ENCODE results near the gene ATP1B1. TPM values are rescaled to one million over a fixed set of nuclear protein-coding genes. Genes with fewer than 3 reads are reported as not detected.

Gene ATP1B1
- total and polyA plus RNA-seq, 2 of the 13 experiments (the other 11 are each of a cell fraction or from before 2014, with no cell fraction given) = 134 to 135 TPM

DNA sequence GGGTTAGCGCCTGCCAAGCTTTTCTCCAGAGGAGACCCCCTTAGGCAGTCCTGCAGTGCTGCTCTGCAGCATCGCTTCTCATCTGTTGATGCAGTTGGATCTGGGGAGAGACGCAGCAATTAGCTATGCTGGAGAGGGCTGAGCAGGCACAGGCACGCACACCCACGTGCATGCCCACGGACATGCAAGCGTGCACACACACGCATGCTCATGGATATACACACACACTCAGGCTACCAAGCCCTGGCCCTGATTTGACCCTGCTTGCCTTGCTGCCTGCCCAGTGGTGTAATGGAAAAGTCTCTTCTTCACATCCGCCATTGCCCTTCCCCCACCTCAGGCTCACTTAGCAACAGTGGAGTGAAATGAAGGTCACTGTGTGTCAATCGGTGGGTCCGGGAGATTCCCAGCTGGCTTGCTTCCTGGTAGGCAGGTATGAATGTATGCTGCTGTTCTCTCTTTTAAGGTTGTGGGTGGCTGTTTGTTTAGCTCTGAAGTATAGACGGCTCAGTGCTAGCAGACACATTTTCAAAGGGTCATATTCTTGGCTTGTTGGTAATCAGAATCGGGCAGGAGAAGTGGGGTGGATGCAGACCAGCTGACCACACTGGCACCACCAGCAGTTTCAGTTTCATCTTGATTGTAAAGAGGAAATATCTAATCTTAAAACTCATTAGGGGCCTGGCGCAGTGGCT is 9.5 kb downstream of the ATP1B1 start (continued):
- no peak for TF ChIP-seq DPF2 (CRISPR knock-in tag; IDR thresholded peaks at IDR 0.05; ENCODE audit: borderline replicate concordance, low read depth)
- TF ChIP-seq RXRB (CRISPR knock-in tag; IDR thresholded peaks at IDR 0.05; ENCODE audit: borderline replicate concordance) = peak; percentile 93
- no peak for TF ChIP-seq ZNF296 (CRISPR knock-in tag; conservative IDR thresholded peaks at IDR 0.05)
- TF ChIP-seq ZFX (CRISPR knock-in tag; IDR thresholded peaks at IDR 0.05; ENCODE audit: low read depth) = no peak
- TF ChIP-seq MAX (IDR thresholded peaks at IDR 0.05) = peak; percentile 34; the same call in 1 of the 2 replicates
- no peak; the same call in 1 of the 2 replicates for TF ChIP-seq ZNF430 (CRISPR knock-in tag; IDR thresholded peaks at IDR 0.05)
- TF ChIP-seq ZNF264 (CRISPR knock-in tag; IDR thresholded peaks at IDR 0.05) = peak; percentile 77; the same call in 1 of the 2 replicates
- TF ChIP-seq, protein P1, sequence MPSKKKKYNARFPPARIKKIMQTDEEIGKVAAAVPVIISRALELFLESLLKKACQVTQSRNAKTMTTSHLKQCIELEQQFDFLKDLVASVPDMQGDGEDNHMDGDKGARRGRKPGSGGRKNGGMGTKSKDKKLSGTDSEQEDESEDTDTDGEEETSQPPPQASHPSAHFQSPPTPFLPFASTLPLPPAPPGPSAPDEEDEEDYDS (CRISPR knock-in tag; IDR thresholded peaks at IDR 0.05) = peak; percentile 32; the same call in 1 of the 2 replicates
- no peak for TF ChIP-seq ZNF101 (CRISPR knock-in tag; IDR thresholded peaks at IDR 0.05; ENCODE audit: borderline replicate concordance, low read depth)
- TF ChIP-seq, protein P2, sequence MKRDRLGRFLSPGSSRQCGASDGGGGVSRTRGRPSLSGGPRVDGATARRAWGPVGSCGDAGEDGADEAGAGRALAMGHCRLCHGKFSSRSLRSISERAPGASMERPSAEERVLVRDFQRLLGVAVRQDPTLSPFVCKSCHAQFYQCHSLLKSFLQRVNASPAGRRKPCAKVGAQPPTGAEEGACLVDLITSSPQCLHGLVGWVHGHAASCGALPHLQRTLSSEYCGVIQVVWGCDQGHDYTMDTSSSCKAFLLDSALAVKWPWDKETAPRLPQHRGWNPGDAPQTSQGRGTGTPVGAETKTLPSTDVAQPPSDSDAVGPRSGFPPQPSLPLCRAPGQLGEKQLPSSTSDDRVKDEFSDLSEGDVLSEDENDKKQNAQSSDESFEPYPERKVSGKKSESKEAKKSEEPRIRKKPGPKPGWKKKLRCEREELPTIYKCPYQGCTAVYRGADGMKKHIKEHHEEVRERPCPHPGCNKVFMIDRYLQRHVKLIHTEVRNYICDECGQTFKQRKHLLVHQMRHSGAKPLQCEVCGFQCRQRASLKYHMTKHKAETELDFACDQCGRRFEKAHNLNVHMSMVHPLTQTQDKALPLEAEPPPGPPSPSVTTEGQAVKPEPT (CRISPR knock-in tag; IDR thresholded peaks at IDR 0.05; ENCODE audit: low read depth) = no peak
- TF ChIP-seq TSC22D2 (CRISPR knock-in tag; IDR thresholded peaks at IDR 0.05; ENCODE audit: borderline replicate concordance) = no peak
- TF ChIP-seq RFX1 (IDR thresholded peaks at IDR 0.05) = peak; percentile 22; the same call in 1 of the 2 replicates
- TF ChIP-seq GATAD1 (CRISPR knock-in tag; IDR thresholded peaks at IDR 0.05) = peak; percentile 43; the same call in 1 of the 2 replicates
- TF ChIP-seq ARNTL (CRISPR knock-in tag; IDR thresholded peaks at IDR 0.05) = 0 out of 2 replicates have a peak, but pooled peaks have one; percentile 24
- peak; percentile 50; the same call in 1 of the 2 replicates for TF ChIP-seq NFIC (IDR thresholded peaks at IDR 0.05; ENCODE audit: low read length)
- peak; percentile 88 for TF ChIP-seq GATAD2A (CRISPR knock-in tag; IDR thresholded peaks at IDR 0.05)
- TF ChIP-seq ZNF674 (CRISPR knock-in tag; IDR thresholded peaks at IDR 0.05; ENCODE audit: low read depth) = no peak
- TF ChIP-seq, protein P3, sequence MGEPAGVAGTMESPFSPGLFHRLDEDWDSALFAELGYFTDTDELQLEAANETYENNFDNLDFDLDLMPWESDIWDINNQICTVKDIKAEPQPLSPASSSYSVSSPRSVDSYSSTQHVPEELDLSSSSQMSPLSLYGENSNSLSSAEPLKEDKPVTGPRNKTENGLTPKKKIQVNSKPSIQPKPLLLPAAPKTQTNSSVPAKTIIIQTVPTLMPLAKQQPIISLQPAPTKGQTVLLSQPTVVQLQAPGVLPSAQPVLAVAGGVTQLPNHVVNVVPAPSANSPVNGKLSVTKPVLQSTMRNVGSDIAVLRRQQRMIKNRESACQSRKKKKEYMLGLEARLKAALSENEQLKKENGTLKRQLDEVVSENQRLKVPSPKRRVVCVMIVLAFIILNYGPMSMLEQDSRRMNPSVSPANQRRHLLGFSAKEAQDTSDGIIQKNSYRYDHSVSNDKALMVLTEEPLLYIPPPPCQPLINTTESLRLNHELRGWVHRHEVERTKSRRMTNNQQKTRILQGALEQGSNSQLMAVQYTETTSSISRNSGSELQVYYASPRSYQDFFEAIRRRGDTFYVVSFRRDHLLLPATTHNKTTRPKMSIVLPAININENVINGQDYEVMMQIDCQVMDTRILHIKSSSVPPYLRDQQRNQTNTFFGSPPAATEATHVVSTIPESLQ (CRISPR knock-in tag; conservative IDR thresholded peaks at IDR 0.05) = no peak
- TF ChIP-seq ZNF687 (CRISPR knock-in tag; IDR thresholded peaks at IDR 0.05) = peak; percentile 85
- TF ChIP-seq KLF12 (CRISPR knock-in tag; IDR thresholded peaks at IDR 0.05; ENCODE audit: borderline replicate concordance) = peak; percentile 55; the same call in 1 of the 2 replicates
